Measurements from ENCODE around the gene TMEM151B. TPM values are rescaled to one million over a fixed set of nuclear protein-coding genes. Genes with fewer than 3 reads are reported as not detected.
A peak's percentile ranks its signal among the peaks of the same experiment; 100 is the strongest.

The TMEM151B gene
- total and polyA plus RNA-seq, 9 of the 15 experiments (the other 6 are each of a cell fraction or from before 2014, with no cell fraction given) = not detected

DNA sequence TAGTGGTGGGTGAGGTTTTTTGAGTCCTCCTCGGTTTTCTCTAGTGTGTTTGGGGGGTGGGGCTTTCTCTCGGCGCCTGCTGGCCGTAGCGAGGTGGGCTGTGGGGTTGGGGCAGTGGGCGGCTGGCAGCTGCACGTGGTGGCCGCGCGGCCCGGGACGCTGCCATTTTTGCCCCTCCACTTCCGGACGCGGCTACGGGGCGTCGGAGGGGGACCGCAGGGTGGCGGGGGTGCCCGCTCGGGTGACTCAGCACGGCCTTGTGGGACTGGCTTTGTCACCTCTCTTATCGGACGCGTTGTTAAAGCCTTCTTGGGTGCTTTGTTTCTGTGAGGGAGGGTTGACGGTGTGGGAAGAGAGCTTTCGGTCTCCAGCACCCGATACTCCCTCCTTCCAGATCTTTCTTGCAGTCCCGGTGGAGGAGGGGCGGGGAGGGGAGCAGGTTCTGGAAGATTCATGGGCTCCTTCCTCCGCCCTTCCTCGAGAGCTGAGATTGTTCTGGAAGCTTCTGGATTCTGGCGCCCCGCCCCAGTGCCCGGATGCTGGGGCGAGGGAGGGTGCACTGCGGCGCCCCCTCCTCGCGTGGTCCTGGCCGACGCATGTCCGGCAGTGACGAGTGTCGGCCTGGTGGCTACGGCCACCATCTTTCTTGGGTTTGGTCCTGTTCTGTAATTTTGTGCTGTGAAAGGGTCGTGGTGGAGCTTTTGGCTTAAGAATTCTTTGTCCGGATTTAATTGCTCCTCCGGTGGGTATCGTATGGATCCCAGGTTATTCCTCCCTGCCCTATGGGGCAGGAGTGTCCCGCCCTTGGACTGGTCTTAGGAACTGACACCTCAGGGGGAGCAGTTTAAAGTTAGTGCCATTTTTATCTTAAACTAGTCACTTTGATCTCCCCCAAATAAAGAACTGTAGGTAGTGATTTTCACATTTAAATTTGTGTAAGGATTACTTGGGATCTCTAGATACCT lies 22.6 kb upstream of the TMEM151B start (continued):
- TF ChIP-seq, protein P1, sequence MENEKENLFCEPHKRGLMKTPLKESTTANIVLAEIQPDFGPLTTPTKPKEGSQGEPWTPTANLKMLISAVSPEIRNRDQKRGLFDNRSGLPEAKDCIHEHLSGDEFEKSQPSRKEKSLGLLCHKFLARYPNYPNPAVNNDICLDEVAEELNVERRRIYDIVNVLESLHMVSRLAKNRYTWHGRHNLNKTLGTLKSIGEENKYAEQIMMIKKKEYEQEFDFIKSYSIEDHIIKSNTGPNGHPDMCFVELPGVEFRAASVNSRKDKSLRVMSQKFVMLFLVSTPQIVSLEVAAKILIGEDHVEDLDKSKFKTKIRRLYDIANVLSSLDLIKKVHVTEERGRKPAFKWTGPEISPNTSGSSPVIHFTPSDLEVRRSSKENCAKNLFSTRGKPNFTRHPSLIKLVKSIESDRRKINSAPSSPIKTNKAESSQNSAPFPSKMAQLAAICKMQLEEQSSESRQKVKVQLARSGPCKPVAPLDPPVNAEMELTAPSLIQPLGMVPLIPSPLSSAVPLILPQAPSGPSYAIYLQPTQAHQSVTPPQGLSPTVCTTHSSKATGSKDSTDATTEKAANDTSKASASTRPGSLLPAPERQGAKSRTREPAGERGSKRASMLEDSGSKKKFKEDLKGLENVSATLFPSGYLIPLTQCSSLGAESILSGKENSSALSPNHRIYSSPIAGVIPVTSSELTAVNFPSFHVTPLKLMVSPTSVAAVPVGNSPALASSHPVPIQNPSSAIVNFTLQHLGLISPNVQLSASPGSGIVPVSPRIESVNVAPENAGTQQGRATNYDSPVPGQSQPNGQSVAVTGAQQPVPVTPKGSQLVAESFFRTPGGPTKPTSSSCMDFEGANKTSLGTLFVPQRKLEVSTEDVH (IDR thresholded peaks at IDR 0.05; ENCODE audit: low read depth, partially characterized antibody) = peak; percentile 42
- no peak for TF ChIP-seq RBM17 (IDR thresholded peaks at IDR 0.05; ENCODE audit: borderline replicate concordance, low read depth, low read length)
- TF ChIP-seq ZNF551 (CRISPR knock-in tag; IDR thresholded peaks at IDR 0.05) = no peak
- TF ChIP-seq CBX3 (IDR thresholded peaks at IDR 0.05; ENCODE audit: borderline replicate concordance in 1 of 2, low read length in 2 of 2) = no peak; a peak in 1 of 3 replicates
- TF ChIP-seq SUPT5H (IDR thresholded peaks at IDR 0.05) = no peak; the same call in 1 of the 2 replicates
- TF ChIP-seq, protein P2, sequence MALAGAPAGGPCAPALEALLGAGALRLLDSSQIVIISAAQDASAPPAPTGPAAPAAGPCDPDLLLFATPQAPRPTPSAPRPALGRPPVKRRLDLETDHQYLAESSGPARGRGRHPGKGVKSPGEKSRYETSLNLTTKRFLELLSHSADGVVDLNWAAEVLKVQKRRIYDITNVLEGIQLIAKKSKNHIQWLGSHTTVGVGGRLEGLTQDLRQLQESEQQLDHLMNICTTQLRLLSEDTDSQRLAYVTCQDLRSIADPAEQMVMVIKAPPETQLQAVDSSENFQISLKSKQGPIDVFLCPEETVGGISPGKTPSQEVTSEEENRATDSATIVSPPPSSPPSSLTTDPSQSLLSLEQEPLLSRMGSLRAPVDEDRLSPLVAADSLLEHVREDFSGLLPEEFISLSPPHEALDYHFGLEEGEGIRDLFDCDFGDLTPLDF (CRISPR knock-in tag; IDR thresholded peaks at IDR 0.05) = 0 out of 2 replicates have a peak, but pooled peaks have one; percentile 23
- TF ChIP-seq ERF (CRISPR knock-in tag; IDR thresholded peaks at IDR 0.05) = no peak
- TF ChIP-seq, protein P3, sequence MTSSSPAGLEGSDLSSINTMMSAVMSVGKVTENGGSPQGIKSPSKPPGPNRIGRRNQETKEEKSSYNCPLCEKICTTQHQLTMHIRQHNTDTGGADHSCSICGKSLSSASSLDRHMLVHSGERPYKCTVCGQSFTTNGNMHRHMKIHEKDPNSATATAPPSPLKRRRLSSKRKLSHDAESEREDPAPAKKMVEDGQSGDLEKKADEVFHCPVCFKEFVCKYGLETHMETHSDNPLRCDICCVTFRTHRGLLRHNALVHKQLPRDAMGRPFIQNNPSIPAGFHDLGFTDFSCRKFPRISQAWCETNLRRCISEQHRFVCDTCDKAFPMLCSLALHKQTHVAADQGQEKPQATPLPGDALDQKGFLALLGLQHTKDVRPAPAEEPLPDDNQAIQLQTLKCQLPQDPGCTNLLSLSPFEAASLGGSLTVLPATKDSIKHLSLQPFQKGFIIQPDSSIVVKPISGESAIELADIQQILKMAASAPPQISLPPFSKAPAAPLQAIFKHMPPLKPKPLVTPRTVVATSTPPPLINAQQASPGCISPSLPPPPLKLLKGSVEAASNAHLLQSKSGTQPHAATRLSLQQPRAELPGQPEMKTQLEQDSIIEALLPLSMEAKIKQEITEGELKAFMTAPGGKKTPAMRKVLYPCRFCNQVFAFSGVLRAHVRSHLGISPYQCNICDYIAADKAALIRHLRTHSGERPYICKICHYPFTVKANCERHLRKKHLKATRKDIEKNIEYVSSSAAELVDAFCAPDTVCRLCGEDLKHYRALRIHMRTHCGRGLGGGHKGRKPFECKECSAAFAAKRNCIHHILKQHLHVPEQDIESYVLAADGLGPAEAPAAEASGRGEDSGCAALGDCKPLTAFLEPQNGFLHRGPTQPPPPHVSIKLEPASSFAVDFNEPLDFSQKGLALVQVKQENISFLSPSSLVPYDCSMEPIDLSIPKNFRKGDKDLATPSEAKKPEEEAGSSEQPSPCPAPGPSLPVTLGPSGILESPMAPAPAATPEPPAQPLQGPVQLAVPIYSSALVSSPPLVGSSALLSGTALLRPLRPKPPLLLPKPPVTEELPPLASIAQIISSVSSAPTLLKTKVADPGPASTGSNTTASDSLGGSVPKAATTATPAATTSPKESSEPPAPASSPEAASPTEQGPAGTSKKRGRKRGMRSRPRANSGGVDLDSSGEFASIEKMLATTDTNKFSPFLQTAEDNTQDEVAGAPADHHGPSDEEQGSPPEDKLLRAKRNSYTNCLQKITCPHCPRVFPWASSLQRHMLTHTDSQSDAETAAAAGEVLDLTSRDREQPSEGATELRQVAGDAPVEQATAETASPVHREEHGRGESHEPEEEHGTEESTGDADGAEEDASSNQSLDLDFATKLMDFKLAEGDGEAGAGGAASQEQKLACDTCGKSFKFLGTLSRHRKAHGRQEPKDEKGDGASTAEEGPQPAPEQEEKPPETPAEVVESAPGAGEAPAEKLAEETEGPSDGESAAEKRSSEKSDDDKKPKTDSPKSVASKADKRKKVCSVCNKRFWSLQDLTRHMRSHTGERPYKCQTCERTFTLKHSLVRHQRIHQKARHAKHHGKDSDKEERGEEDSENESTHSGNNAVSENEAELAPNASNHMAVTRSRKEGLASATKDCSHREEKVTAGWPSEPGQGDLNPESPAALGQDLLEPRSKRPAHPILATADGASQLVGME (CRISPR knock-in tag; IDR thresholded peaks at IDR 0.05) = no peak
- TF ChIP-seq GATAD2B (IDR thresholded peaks at IDR 0.05; ENCODE audit: borderline replicate concordance) = peak; percentile 40; the same call in 1 of the 2 replicates
- TF ChIP-seq ARHGAP35 (IDR thresholded peaks at IDR 0.05; ENCODE audit: partially characterized antibody) = no peak
- TF ChIP-seq, protein P4, sequence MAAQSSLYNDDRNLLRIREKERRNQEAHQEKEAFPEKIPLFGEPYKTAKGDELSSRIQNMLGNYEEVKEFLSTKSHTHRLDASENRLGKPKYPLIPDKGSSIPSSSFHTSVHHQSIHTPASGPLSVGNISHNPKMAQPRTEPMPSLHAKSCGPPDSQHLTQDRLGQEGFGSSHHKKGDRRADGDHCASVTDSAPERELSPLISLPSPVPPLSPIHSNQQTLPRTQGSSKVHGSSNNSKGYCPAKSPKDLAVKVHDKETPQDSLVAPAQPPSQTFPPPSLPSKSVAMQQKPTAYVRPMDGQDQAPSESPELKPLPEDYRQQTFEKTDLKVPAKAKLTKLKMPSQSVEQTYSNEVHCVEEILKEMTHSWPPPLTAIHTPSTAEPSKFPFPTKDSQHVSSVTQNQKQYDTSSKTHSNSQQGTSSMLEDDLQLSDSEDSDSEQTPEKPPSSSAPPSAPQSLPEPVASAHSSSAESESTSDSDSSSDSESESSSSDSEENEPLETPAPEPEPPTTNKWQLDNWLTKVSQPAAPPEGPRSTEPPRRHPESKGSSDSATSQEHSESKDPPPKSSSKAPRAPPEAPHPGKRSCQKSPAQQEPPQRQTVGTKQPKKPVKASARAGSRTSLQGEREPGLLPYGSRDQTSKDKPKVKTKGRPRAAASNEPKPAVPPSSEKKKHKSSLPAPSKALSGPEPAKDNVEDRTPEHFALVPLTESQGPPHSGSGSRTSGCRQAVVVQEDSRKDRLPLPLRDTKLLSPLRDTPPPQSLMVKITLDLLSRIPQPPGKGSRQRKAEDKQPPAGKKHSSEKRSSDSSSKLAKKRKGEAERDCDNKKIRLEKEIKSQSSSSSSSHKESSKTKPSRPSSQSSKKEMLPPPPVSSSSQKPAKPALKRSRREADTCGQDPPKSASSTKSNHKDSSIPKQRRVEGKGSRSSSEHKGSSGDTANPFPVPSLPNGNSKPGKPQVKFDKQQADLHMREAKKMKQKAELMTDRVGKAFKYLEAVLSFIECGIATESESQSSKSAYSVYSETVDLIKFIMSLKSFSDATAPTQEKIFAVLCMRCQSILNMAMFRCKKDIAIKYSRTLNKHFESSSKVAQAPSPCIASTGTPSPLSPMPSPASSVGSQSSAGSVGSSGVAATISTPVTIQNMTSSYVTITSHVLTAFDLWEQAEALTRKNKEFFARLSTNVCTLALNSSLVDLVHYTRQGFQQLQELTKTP (IDR thresholded peaks at IDR 0.05; ENCODE audit: low read depth in 1 of 2, partially characterized antibody in 2 of 2) = peak in 1 of 2 experiments; percentile 9

All from K562 (cell line).